Erythroblast (primary cell): ENCODE results near the gene C1QA.

Experiments used
- GATA1 ChIP-seq: IDR thresholded peaks from 2 replicates; pipeline ENCODE4 v1.6.1; 2011; ENCODE audit warnings: low read depth, mild to moderate bottlenecking, control low read depth, low read length, moderate library complexity
- POLR2A ChIP-seq: IDR thresholded peaks from 2 replicates; pipeline ENCODE4 v1.6.1; 2011; ENCODE audit warnings: mild to moderate bottlenecking, low read length

DNA sequence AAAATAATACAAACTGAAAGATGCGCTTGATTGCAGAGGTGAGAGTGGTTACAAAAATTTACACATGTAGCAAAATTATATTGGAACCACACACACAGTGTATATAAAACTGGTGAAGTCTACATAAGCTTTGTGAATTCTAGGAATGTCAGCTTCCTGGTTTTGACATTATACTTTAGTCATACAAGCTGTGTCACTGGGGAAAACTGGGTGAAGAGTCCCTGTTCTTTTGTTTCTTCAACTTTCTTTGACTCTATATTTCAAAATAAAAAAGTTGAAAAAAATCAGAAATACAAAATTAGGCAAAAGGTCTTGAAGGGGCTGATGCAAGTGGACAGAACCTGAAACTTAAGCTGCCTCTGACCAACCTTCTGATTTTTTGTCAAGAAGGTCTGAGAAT, 10.0 kb downstream of the C1QA start:
- no peak for TF ChIP-seq POLR2A
- TF ChIP-seq GATA1: no peak
